ENCODE data around the gene DDIAS.
"Not testable (repeated sequence)": the region's sequence is repeated elsewhere in the genome, so short reads cannot be mapped to it uniquely, and the experiment has no call there.

Gene DDIAS

GRCh38 chr11:82929121-82929520, 27.6 kb downstream of the DDIAS start:
- DNase-seq: no peak

DNA sequence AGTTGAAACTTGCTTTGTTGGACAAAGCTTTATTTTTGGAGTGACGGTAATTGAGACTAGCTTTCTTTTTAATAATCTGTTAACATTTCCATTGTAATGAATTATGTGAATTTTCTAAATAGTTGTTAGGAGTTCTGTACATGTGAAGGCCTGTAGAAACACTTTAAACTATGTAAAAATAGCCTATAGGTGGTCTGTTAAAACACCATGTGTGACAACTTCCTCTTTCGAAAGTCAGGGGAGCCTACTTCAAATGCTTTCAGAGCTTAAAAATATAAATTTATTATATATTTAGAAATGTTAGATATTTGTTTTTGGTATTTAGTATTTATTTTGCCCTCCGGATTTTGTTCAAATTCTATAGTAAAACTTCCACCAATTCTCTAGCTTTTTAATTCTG, 28.7 kb downstream of the DDIAS start:
- no peak for DNase-seq

DNA sequence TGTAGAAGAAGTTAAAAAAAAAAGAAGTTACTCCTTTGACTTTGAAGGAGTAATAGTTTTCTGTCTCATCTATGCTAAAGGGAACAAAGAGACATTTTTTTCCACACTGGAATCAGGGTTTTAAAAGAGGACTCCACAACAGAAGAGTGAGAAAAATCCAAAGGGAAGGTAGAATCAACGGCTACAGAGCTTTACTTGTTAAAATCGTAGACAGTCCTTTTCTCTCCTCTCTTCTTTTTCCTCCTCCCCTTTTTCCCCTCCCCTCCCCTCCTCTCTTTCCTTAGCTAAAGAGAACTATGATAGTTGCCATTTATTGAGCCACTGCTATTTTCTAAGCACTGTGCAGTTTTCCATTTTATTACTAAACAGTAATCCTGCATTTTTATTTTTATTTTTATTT, 29.2 kb downstream of the DDIAS start:
- DNase-seq: no peak

GRCh38 chr11:82932564-82932963, 31.0 kb downstream of the DDIAS start:
- DNase-seq: no peak

DNA sequence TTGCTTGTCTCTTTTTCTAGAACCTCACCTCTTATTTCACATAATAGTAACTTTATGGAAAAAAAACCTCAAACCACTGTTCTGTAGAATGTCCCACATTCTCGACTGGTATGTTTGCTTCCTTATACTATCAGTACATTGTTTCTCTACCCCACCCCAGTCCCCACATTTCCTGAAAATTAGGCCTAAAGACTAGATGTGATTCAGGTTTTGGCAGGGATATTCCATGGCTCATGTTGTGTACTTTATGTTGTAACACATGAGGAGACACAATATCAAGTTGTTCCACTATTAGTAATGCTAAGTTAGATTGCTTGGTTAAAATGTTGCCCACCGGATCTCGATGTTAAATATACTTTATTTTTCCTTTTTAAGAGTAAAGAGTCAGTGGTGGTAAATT, 34.7 kb downstream of the DDIAS start:
- DNase-seq: no peak

GRCh38 chr11:82937554-82937953, 36.0 kb downstream of the DDIAS start:
- DNase-seq: no peak

DNA sequence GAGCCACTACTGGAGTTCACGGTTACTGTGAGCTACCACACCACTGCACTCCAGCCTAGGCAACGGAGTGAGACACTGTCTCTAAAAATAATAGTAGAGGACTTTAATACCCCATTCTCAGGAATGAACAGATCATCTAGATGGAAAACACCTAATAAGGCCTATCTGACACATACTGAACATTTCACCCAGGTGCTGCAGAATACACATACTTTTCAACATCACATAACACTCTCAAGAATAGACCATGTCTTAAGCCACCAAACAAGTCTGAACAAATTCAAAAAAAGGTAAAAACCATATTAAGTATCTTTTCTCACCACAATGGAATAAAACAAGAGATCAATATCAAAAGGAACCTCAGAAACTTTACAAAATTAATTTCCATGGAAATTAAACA, 37.9 kb downstream of the DDIAS start:
- DNase-seq: no peak

- no peak for DNase-seq
Observed at GRCh38 chr11:82942376-82942775, 40.8 kb downstream of the DDIAS start.

DNA sequence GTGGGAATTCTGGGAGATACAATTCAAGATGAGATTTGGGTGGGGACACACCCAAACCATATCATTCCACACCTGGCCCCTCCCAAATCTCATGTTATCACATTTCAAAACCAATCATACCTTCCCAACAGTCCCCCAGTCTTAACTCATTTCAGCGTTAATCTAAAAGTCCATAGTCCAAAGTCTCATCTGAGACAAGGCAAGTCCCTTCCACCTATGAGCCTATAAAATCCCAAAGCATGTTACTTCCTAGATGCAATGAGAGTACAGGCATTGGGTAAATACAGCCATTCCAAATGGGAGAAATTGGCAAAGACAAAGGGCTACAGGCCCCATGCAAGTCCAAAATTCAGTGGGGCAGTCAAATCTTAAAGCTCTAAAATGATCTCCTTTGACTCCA, 41.9 kb downstream of the DDIAS start:
- DNase-seq: not testable (repeated sequence)

DNA sequence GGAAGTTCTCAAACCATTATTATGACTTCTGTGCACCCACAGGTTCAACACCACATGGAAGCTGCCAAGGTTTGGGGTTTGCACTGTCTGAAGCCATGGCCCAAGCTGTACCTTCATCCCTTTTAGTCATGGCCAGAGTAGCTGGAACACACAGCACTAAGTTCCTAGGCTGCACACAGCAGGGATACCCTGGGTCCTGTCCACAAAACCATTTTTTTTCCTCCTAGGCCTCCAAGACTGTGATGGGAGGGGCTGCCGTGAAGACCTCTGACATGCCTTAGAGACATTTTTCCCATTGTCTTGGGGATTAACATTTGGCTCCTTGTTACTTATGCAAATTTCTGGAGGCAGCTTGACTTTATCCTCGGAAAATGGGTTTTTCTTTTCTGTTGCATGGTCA, 42.7 kb downstream of the DDIAS start:
- DNase-seq: no peak

DNA sequence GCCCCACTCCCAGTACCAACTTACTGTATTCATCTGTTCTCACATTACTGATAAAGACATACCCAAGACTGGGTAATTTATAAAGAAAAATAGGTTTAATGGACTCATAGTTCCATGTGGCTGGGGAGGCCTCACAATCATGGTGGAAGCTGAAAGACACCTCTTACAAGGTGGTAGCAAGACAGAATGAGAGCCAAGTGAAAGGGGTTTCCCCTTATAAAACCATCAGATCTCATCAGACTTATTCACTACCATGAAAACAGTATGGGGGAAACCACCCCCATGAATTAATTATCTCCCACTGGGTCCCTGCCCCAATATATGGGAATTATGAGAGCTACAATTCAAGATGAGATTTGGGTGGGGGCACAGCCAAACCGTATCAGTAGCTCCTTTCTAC, 43.5 kb downstream of the DDIAS start:
- DNase-seq: not testable (repeated sequence)

DNA sequence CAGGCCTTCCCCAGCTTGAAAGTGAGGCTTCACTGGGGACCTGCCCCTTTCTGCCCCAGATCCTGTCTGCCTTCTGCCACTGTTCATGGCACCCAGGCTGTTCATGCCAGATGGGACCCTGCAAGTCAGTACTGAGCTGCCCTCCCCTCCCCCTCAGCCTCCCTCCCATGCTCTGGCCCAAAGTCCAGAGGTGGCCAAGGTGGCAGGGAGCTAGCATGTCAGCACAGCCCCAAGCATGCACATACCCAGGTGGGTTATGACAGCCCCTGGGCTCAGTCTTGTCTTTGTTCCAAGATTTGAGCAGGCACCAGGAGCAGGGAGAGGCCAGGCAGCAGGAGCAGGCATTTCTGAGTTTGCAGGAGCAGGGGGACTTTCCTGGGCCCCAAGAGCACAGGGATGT, 44.1 kb downstream of the DDIAS start:
- DNase-seq: no peak

DNA sequence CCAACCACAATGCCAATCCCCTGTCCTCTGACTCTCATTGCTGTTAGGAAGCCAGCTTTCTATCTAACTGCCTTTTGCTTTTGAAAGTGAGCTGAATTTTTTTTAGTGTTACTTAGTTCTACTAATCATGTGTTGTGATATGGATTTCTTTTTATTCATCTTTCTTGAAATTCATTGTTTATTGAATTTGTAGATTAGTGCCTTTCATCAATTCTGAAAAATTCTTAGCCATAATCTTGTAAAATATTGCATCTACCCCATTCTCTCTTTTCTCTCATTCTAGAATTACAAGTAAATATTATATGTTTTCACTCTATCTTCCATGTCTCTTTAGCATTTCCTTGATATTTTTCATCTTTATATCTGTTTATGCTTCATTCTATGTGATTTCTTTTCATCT, 47.8 kb downstream of the DDIAS start:
- no peak for DNase-seq

DNA sequence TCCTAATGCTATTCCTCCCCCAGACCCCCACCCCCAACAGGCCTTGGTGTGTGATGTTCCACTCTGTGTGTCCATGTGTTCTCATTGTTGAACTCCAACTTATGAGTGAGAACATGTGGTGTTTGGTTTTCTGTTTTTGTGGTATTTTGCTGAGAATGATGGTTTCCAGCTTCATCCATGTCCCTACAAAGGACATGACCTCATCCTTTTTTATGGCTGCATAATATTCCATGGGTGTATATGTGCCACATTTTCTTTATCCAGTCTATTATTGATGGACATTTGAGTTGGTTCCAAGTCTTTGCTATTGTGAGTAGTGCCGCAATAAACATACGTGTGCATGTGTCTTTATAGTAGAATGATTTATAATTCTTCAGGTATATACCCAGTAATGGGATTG, 49.0 kb downstream of the DDIAS start:
- DNase-seq: not testable (repeated sequence)

DNA sequence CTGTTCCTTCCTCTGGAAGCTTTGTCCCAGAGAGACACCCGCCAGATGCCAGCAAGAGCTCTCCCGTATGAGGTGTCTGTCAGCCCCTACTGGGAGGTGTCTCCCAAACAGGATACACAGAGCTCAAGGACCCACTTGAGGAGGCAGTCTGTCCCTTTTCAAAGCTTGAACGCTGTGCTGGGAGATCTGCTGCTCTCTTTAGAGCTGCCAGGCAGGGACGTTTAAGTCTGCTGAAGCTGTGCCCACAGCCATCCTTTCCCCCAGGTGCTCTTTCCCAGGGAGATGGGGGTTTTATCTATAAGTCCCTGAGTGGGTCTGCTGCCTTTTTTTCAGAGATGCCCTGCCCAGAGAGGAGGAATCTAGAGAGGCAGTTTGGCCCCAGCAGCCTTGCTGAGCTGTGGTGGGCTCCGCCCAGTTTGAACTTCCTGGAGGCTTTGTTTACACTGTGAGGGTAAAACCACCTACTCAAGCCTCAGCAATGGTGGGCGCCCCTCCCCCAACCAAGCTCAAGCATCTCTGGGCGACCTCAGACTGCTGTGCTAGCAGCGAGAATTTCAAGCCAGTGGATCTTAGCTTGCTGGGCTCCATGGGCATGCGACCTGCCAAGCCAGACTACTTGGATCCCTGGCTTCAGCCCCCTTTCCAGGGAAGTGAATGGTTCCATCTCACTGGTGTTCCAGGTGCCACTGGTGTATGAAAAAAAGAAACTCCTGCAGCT, 54.4 kb downstream of the DDIAS start:
- DNase-seq: peak; percentile 25

- no peak for DNase-seq
Observed at GRCh38 chr11:82959987-82960778, 58.6 kb downstream of the DDIAS start.

GRCh38 chr11:82960779-82961143, 59.2 kb downstream of the DDIAS start:
- no peak for DNase-seq

GRCh38 chr11:82962021-82962420, 60.5 kb downstream of the DDIAS start:
- DNase-seq: not testable (repeated sequence)

GRCh38 chr11:82967381-82967780, 65.8 kb downstream of the DDIAS start:
- DNase-seq: no peak

- DNase-seq: no peak
Observed at GRCh38 chr11:82969811-82970210, 68.3 kb downstream of the DDIAS start.

GRCh38 chr11:82970507-82971083, 69.1 kb downstream of the DDIAS start:
- not testable (repeated sequence) for DNase-seq

DNA sequence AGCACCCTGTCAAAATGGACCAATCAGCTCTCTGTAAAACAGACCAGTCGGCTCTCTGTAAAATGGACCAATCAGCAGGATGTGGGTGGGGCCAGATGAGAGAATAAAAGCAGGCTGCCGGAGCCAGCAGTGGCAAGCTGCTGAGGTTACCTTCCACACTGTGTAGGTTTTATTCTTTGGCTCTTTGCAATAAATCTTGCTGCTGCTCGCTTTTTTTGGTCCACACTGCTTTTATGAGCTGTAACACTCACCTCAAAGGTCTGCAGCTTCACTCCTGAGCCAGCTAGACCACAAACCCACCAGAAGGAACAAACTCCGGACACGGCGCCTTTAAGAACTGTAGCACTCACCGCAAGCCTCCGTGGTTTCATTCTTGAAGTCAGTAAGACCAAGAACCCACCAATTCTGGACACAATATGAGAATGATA, 70.0 kb downstream of the DDIAS start:
- not testable (repeated sequence) for DNase-seq

DNA sequence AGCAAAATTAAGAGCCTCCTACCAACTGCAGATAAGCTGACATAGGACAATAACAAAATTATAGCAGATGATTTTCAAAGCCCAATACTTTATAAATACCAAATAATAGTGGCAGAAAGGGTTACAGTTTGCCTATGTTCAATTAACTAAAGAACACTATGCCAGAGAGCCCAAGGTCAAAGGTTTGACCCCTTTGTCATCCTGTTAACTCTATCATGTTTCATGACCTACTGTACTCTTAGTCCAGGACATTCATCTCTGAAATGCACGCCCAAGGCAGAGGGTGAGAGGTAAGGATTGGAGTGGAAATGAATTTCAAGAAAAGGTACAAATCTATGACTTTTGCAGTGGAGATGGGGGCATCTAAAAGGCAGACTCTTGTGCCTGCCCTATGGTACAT, 70.6 kb downstream of the DDIAS start:
- DNase-seq: no peak

GRCh38 chr11:82974135-82974534, 72.6 kb downstream of the DDIAS start:
- no peak for DNase-seq
